ENCODE measurements around the gene RASEF.

DNA sequence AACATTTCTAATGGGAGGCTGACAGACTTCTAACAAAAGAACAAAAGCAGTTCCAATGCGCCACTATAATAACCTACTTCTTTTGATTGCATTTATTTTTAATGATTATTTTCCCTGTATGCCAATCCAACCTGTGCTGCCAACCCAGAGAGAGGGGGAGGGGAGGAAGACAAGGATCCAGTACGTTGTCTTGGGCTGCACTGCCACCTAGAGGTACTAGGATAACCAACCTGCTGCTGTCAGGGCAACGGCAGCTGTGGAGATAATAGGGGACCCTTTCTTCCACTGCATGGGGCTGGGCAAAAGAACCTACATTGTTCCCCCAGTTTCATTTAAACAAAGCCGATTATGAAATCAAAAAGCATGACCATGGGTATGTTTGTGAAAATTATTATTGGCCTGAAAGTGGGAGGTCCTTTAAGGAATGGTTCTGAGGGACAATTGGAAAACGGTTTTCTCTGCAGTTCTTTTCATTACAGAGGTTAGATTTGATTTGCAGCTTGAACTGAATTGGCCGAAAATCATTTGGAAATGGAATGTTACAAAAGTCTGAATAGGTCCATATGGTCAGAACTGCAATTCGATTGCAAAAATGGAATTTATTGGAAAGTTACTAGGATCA lies 101.3 kb downstream of the RASEF start:
- TF ChIP-seq POLR2A (IDR thresholded peaks at IDR 0.05; ENCODE audit: low read depth, low read length): no peak
- TF ChIP-seq, protein P1, sequence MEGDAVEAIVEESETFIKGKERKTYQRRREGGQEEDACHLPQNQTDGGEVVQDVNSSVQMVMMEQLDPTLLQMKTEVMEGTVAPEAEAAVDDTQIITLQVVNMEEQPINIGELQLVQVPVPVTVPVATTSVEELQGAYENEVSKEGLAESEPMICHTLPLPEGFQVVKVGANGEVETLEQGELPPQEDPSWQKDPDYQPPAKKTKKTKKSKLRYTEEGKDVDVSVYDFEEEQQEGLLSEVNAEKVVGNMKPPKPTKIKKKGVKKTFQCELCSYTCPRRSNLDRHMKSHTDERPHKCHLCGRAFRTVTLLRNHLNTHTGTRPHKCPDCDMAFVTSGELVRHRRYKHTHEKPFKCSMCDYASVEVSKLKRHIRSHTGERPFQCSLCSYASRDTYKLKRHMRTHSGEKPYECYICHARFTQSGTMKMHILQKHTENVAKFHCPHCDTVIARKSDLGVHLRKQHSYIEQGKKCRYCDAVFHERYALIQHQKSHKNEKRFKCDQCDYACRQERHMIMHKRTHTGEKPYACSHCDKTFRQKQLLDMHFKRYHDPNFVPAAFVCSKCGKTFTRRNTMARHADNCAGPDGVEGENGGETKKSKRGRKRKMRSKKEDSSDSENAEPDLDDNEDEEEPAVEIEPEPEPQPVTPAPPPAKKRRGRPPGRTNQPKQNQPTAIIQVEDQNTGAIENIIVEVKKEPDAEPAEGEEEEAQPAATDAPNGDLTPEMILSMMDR (IDR thresholded peaks at IDR 0.05; ENCODE audit: extremely low read depth in 1 of 2, insufficient read depth in 1 of 2, low read depth in 1 of 2, low read length in 2 of 2): peak; percentile 75 to 81
